Measurements from ENCODE around the gene NAALADL2. TPM values are rescaled to one million over a fixed set of nuclear protein-coding genes. Genes with fewer than 3 reads are reported as not detected.

The NAALADL2 gene
- total RNA-seq, 4 donors from 2014 or later: 7.0 to 34.7 (median 18.4) TPM

DNA sequence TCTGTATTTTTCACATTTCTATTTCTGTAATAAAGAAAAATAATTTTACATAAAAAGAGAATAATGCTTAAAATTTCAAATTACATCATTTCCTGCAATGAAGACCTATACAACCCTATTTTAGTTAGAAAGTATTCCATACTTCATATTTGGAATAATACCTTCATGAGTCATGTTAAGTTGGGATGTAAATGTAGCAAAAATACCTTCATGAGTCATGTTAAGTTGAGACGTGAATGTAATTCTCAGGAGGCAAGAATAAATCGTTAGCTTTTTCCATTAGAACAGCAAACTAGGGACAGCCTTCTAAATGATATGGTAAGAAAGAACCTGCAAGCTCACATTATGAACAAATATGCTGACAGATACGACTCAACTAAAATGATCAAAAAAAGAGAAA lies 91.9 kb downstream of the NAALADL2 start:
- Histone ChIP-seq H3K9me3 (no peaks in the 10 kb centered on the region), H3K27ac (no peak overlapping the region), H3K4me1 (no peaks in the 10 kb centered on the region), H3K36me3 (no peaks in the 10 kb centered on the region), H3K4me3 (no peak overlapping the region), H3K27me3 (no peaks in the 10 kb centered on the region)
- no peak for DNase-seq
- TF ChIP-seq CTCF (IDR thresholded peaks at IDR 0.05) (no peak), POLR2A (IDR thresholded peaks at IDR 0.05) (no peak)

DNA sequence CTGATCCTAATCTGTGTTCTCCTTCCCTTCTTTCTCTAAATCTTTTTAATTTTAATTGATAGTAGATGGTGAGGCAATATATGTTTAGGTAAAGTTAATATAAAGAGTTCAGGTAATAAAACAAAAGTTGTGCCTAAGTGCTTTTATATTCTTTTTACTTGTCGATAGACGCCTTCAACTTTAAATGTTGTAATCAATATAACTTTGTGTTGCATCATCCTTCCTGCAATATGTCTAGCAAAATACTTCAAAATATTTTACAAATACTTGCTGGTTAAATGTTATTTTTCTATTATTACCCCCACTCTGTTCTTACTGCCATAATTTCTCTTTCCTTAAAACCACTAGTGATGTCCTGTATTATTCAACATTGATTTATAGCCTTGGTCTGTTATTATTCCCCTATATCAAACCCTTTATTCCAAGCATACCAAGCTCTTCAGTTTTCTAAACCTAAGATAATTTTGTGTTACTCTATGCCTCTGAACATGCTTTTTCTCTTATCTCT lies 92.4 kb downstream of the NAALADL2 start:
- H3K27me3 ChIP-seq: no peaks in the 10 kb centered on the region
- H3K4me3 ChIP-seq: no peak overlapping the region
- no peaks in the 10 kb centered on the region for H3K4me1 ChIP-seq
- no peak overlapping the region for H3K27ac ChIP-seq
- no peak for DNase-seq
- no peaks in the 10 kb centered on the region for H3K36me3 ChIP-seq
- TF ChIP-seq CTCF (IDR thresholded peaks at IDR 0.05) (no peak), POLR2A (IDR thresholded peaks at IDR 0.05) (no peak)
- no peaks in the 10 kb centered on the region for H3K9me3 ChIP-seq

DNA sequence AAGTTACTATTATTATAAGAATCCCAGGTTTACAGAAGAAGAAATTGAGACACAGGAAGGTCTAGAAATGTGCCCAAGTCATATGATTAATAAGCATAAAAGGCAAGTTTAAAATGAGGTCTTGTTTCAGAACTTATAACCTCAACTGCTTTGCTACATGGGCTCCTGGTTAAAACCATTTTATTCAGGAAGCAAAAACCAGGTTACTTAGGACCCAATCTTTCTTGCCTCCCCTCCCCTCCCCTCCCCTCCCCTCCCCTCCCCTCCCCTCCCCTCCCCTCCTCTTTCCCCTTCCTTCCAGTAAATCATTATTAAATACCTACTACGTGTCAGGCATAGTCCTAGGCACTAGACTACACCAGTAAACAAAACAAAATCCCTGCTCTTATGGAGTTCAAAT lies 93.9 kb downstream of the NAALADL2 start:
- H3K27me3 ChIP-seq: no peaks in the 10 kb centered on the region
- no peaks in the 10 kb centered on the region for H3K36me3 ChIP-seq
- H3K9me3 ChIP-seq: no peaks in the 10 kb centered on the region
- TF ChIP-seq CTCF (IDR thresholded peaks at IDR 0.05) (no peak), POLR2A (IDR thresholded peaks at IDR 0.05) (no peak)
- H3K4me3 ChIP-seq: no peak overlapping the region
- H3K27ac ChIP-seq: no peak overlapping the region
- H3K4me1 ChIP-seq: no peaks in the 10 kb centered on the region
- DNase-seq: no peak

GRCh38 chr3:174955513-174956016 lies 96.4 kb downstream of the NAALADL2 start:
- H3K9me3 ChIP-seq: no peaks in the 10 kb centered on the region
- DNase-seq: no peak
- H3K27ac ChIP-seq: no peak overlapping the region
- H3K27me3 ChIP-seq: no peaks in the 10 kb centered on the region
- H3K36me3 ChIP-seq: no peaks in the 10 kb centered on the region
- H3K4me1 ChIP-seq: no peaks in the 10 kb centered on the region
- TF ChIP-seq POLR2A (IDR thresholded peaks at IDR 0.05): no peak
- no peak for TF ChIP-seq CTCF (IDR thresholded peaks at IDR 0.05)
- H3K4me3 ChIP-seq: no peak overlapping the region

DNA sequence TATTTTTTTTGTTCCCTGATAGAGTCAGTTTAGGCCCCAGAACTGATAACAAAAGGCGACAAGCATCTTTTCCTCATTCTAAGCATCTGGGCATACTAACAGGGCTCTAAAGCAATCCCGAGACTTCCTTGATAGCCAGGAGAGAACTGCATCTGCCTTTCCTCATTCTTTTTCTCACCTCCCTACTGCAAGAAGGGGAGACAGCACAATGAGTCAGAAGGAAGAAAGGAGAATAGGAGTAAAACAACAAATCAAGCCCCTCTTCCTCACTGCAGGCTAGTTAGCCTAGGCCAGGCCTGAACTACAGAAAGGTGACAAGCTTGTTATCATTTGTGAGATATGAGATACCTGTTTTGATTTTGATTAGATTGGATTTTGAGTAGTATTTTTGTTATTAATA lies 97.9 kb downstream of the NAALADL2 start:
- Histone ChIP-seq H3K4me3 (no peak overlapping the region), H3K27ac (no peak overlapping the region), H3K27me3 (no peaks in the 10 kb centered on the region), H3K36me3 (no peaks in the 10 kb centered on the region), H3K9me3 (no peaks in the 10 kb centered on the region), H3K4me1 (no peaks in the 10 kb centered on the region)
- DNase-seq: no peak
- TF ChIP-seq CTCF (IDR thresholded peaks at IDR 0.05): no peak
- no peak for TF ChIP-seq POLR2A (IDR thresholded peaks at IDR 0.05)

- Histone ChIP-seq H3K27ac (no peak overlapping the region), H3K4me1 (no peaks in the 10 kb centered on the region), H3K9me3 (no peaks in the 10 kb centered on the region), H3K4me3 (no peak overlapping the region), H3K27me3 (no peaks in the 10 kb centered on the region), H3K36me3 (no peaks in the 10 kb centered on the region)
- DNase-seq: no peak
- no peak for TF ChIP-seq CTCF (IDR thresholded peaks at IDR 0.05)
- TF ChIP-seq POLR2A (IDR thresholded peaks at IDR 0.05): no peak
These were observed 98.4 kb downstream of the NAALADL2 start for GRCh38 chr3:174957551-174958001.
